Measurements from ENCODE around the gene ABL1.

The ABL1 gene

GRCh38 chr9:130918101-130918825, 83.2 kb downstream of the ABL1 start:
- no peak overlapping the region for H3K4me2 ChIP-seq
- no peak for TF ChIP-seq CTCF (conservative IDR thresholded peaks at IDR 0.05; ENCODE audit: low read depth, low read length)
- H4K20me1 ChIP-seq (ENCODE audit: insufficient read depth) = no peaks in the 10 kb centered on the region
- no peak overlapping the region for H3K4me3 ChIP-seq (IDR thresholded peaks at IDR 0.05; ENCODE audit: insufficient read depth, low read depth, low read length)
- H3K79me2 ChIP-seq (ENCODE audit: insufficient read depth, low read depth) = no peaks in the 10 kb centered on the region
- H2AFZ ChIP-seq (ENCODE audit: low read depth) = no peak overlapping the region
- no peak overlapping the region for H3K27ac ChIP-seq
- H3K27me3 ChIP-seq (ENCODE audit: insufficient read depth, low read depth) = peaks cover 100% of the 10 kb centered on the region
- H3K4me1 ChIP-seq (ENCODE audit: low read depth, poor library complexity, severe bottlenecking) = no peaks in the 10 kb centered on the region
- no peaks in the 10 kb centered on the region for H3K36me3 ChIP-seq (ENCODE audit: insufficient read depth)
- H3K9ac ChIP-seq = no peak overlapping the region

- peaks cover 100% of the 10 kb centered on the region for H3K27me3 ChIP-seq (ENCODE audit: insufficient read depth, low read depth)
Observed at GRCh38 chr9:130918826-130919558, 83.9 kb downstream of the ABL1 start.

GRCh38 chr9:130919559-130920145, 84.6 kb downstream of the ABL1 start:
- H3K27me3 ChIP-seq (ENCODE audit: insufficient read depth, low read depth) = peaks cover 100% of the 10 kb centered on the region
- no peak overlapping the region for H3K9ac ChIP-seq
- no peak overlapping the region for H2AFZ ChIP-seq (ENCODE audit: low read depth)
- no peak overlapping the region for H3K4me2 ChIP-seq
- TF ChIP-seq CTCF (conservative IDR thresholded peaks at IDR 0.05; ENCODE audit: low read depth, low read length) = no peak
- no peak overlapping the region for H3K4me3 ChIP-seq (IDR thresholded peaks at IDR 0.05; ENCODE audit: insufficient read depth, low read depth, low read length)
- H4K20me1 ChIP-seq (ENCODE audit: insufficient read depth) = no peaks in the 10 kb centered on the region
- H3K27ac ChIP-seq = no peak overlapping the region
- no peaks in the 10 kb centered on the region for H3K4me1 ChIP-seq (ENCODE audit: low read depth, poor library complexity, severe bottlenecking)
- H3K36me3 ChIP-seq (ENCODE audit: insufficient read depth) = no peaks in the 10 kb centered on the region
- no peaks in the 10 kb centered on the region for H3K79me2 ChIP-seq (ENCODE audit: insufficient read depth, low read depth)

More at GRCh38 chr9:130918826-130919558, 83.9 kb downstream of the ABL1 start:
- no peak for TF ChIP-seq CTCF (conservative IDR thresholded peaks at IDR 0.05; ENCODE audit: low read depth, low read length)
- H3K4me1 ChIP-seq (ENCODE audit: low read depth, poor library complexity, severe bottlenecking) = no peaks in the 10 kb centered on the region
- no peak overlapping the region for H3K27ac ChIP-seq
- H3K9ac ChIP-seq = no peak overlapping the region
- H2AFZ ChIP-seq (ENCODE audit: low read depth) = no peak overlapping the region
- H3K36me3 ChIP-seq (ENCODE audit: insufficient read depth) = no peaks in the 10 kb centered on the region
- no peak overlapping the region for H3K4me2 ChIP-seq
- H4K20me1 ChIP-seq (ENCODE audit: insufficient read depth) = no peaks in the 10 kb centered on the region
- H3K4me3 ChIP-seq (IDR thresholded peaks at IDR 0.05; ENCODE audit: insufficient read depth, low read depth, low read length) = no peak overlapping the region
- no peaks in the 10 kb centered on the region for H3K79me2 ChIP-seq (ENCODE audit: insufficient read depth, low read depth)

- no peaks in the 10 kb centered on the region for H4K20me1 ChIP-seq (ENCODE audit: insufficient read depth)
- H3K4me1 ChIP-seq (ENCODE audit: low read depth, poor library complexity, severe bottlenecking) = no peaks in the 10 kb centered on the region
- no peak overlapping the region for H3K4me3 ChIP-seq (IDR thresholded peaks at IDR 0.05; ENCODE audit: insufficient read depth, low read depth, low read length)
- H3K36me3 ChIP-seq (ENCODE audit: insufficient read depth) = no peaks in the 10 kb centered on the region
- H2AFZ ChIP-seq (ENCODE audit: low read depth) = no peak overlapping the region
- no peaks in the 10 kb centered on the region for H3K79me2 ChIP-seq (ENCODE audit: insufficient read depth, low read depth)
- H3K27me3 ChIP-seq (ENCODE audit: insufficient read depth, low read depth) = peaks cover 100% of the 10 kb centered on the region
- TF ChIP-seq CTCF (conservative IDR thresholded peaks at IDR 0.05; ENCODE audit: low read depth, low read length) = no peak
- no peak overlapping the region for H3K9ac ChIP-seq
- no peak overlapping the region for H3K27ac ChIP-seq
- H3K4me2 ChIP-seq = no peak overlapping the region
Observed at GRCh38 chr9:130920233-130920632, 85.2 kb downstream of the ABL1 start.
